Measurements from ENCODE around the gene RASEF. TPM values are rescaled to one million over a fixed set of nuclear protein-coding genes. Genes with fewer than 3 reads are reported as not detected.

Gene RASEF
- polyA plus RNA-seq, 2 of the 4 experiments (the other 2 are of a cell fraction): 5.1 to 8.8 TPM

GRCh38 chr9:83020327-83020726 lies 42.6 kb downstream of the RASEF start:
- no peak for ATAC-seq
- FAIRE-seq: no peak
- 0 out of 3 replicates have a peak, but pooled peaks cover 3% of the 10 kb centered on the region for H3K4me1 ChIP-seq

GRCh38 chr9:83019246-83019645 lies 43.7 kb downstream of the RASEF start:
- DNase-seq (ENCODE audit: low read depth in 1 of 2, low spot score in 1 of 2): no peak
- no peak for ATAC-seq
- H3K4me1 ChIP-seq: peaks cover 3% of the 10 kb centered on the region; the same call in 1 of the 3 replicates
- no peaks in the 10 kb centered on the region for H3K9me3 ChIP-seq
- ChIA-PET POLR2A (no interaction called here), CTCF (no interaction called here)
- H3K4me3 ChIP-seq: no peak overlapping the region
- H3K4me2 ChIP-seq: no peak overlapping the region
- TF ChIP-seq RARB (CRISPR knock-in tag; IDR thresholded peaks at IDR 0.05): no peak
- TF ChIP-seq MAFK (IDR thresholded peaks at IDR 0.05; ENCODE audit: partially characterized antibody): no peak
- TF ChIP-seq ATOH8 (CRISPR knock-in tag; IDR thresholded peaks at IDR 0.05; ENCODE audit: low read depth): no peak
- no peak for TF ChIP-seq FOSL2 (IDR thresholded peaks at IDR 0.05)
- no peak for TF ChIP-seq FOSL2 (CRISPR knock-in tag; IDR thresholded peaks at IDR 0.05)
- no peak for TF ChIP-seq EHF (CRISPR knock-in tag; IDR thresholded peaks at IDR 0.05)
- no peak for TF ChIP-seq RNF2 (IDR thresholded peaks at IDR 0.05; ENCODE audit: borderline replicate concordance, low read depth)
- TF ChIP-seq HOXA7 (CRISPR knock-in tag; IDR thresholded peaks at IDR 0.05): no peak
- FAIRE-seq: peak; percentile 36
- H3K27ac ChIP-seq: no peak overlapping the region
- 63% methylated on average over 2 of the region's 2 CpGs for WGBS (ENCODE audit: missing lambda C conversion rate)

More at GRCh38 chr9:83020327-83020726, 42.6 kb downstream of the RASEF start:
- Histone ChIP-seq H3K4me3 (no peak overlapping the region), H3K27ac (no peak overlapping the region), H3K9me3 (no peaks in the 10 kb centered on the region), H3K4me2 (no peak overlapping the region)
- POLR2A ChIA-PET: no interaction called here
- WGBS (ENCODE audit: missing lambda C conversion rate): 76% methylated on average over 7 of the region's 7 CpGs
- DNase-seq (ENCODE audit: low read depth in 1 of 2, low spot score in 1 of 2): no peak
- TF ChIP-seq RNF2 (IDR thresholded peaks at IDR 0.05; ENCODE audit: borderline replicate concordance, low read depth): no peak
- TF ChIP-seq HOXB13 (CRISPR knock-in tag; IDR thresholded peaks at IDR 0.05; ENCODE audit: low read depth): no peak
- no peak for TF ChIP-seq EHMT2 (IDR thresholded peaks at IDR 0.05; ENCODE audit: low read depth)
- no peak for TF ChIP-seq BHLHE40 (IDR thresholded peaks at IDR 0.05; ENCODE audit: low read depth, low read length)
- no peak for TF ChIP-seq FOSB (CRISPR knock-in tag; IDR thresholded peaks at IDR 0.05)
- no peak for TF ChIP-seq MAFK (IDR thresholded peaks at IDR 0.05; ENCODE audit: partially characterized antibody)
- no peak for TF ChIP-seq RFX5 (IDR thresholded peaks at IDR 0.05)
- no peak for TF ChIP-seq NPAS2 (CRISPR knock-in tag; IDR thresholded peaks at IDR 0.05; ENCODE audit: borderline replicate concordance)
- no peak for TF ChIP-seq JUNB (IDR thresholded peaks at IDR 0.05)
- CTCF ChIA-PET: no interaction called here

GRCh38 chr9:83015897-83016296 lies 47.0 kb downstream of the RASEF start:
- TF ChIP-seq JUNB (IDR thresholded peaks at IDR 0.05): no peak
- TF ChIP-seq HOXB5 (CRISPR knock-in tag; IDR thresholded peaks at IDR 0.05): no peak
- TF ChIP-seq CTCF (IDR thresholded peaks at IDR 0.05): no peak
- Histone ChIP-seq H3K4me1 (peaks cover 25% of the 10 kb centered on the region), H3K4me2 (no peak overlapping the region), H3K4me3 (no peak overlapping the region), H3K27ac (no peak overlapping the region), H3K9me3 (no peaks in the 10 kb centered on the region)
- CTCF ChIA-PET: interaction anchor here (1.1 kb wide), 1 partner anchor 21 kb away, joined by 3 read pairs; no protein-coding TSS in a partner anchor
- no peak for DNase-seq (ENCODE audit: low read depth in 1 of 2, low spot score in 1 of 2)
- 62% methylated on average over 2 of the region's 2 CpGs for WGBS (ENCODE audit: missing lambda C conversion rate)
- ATAC-seq: no peak
- POLR2A ChIA-PET: no interaction called here
- no peak for FAIRE-seq

- no peak overlapping the region for H3K4me3 ChIP-seq
- POLR2A ChIA-PET: no interaction called here
- DNase-seq (ENCODE audit: low read depth in 1 of 2, low spot score in 1 of 2) (no peak), ATAC-seq (no peak), FAIRE-seq (no peak)
- CTCF ChIA-PET: no interaction called here
- TF ChIP-seq E2F6 (IDR thresholded peaks at IDR 0.05; ENCODE audit: borderline replicate concordance, low read depth) (no peak), HOXB13 (CRISPR knock-in tag; IDR thresholded peaks at IDR 0.05; ENCODE audit: low read depth) (no peak)
- WGBS (ENCODE audit: missing lambda C conversion rate): 52% methylated on average over 3 of the region's 3 CpGs
- H3K4me2 ChIP-seq: peak overlapping the region; percentile 51
- no peaks in the 10 kb centered on the region for H3K9me3 ChIP-seq
- peaks cover 25% of the 10 kb centered on the region for H3K4me1 ChIP-seq
- H3K27ac ChIP-seq: peak overlapping the region; percentile 3 to 36; a peak in 1 of 6 replicates
These were observed 48.9 kb downstream of the RASEF start for GRCh38 chr9:83013867-83014605.
